H1 (cell line): Measurements from ENCODE around the gene SLC5A9. TPM values are rescaled to one million over a fixed set of nuclear protein-coding genes. Genes with fewer than 3 reads are reported as not detected.

Experiments
- CTCF ChIA-PET: fragments of 300-600 bp; sonication (Branson Sonifier 250); formaldehyde crosslinking; loops from one replicate; lab custom pipeline; 2021; ENCODE audit not compliant: partially characterized antibody; lab: Charles Lee
- POLR2A ChIA-PET: fragments of 300-600 bp; sonication (Branson Sonifier 250); formaldehyde crosslinking; loops from one replicate; lab custom pipeline; 2021; ENCODE audit warnings: inconsistent platforms; ENCODE audit not compliant: partially characterized antibody; lab: Charles Lee
- DNase-seq, 2 experiments: peaks; one replicate each; pipeline versions ENCODE4 v3.0.0 to v3.0.0-alpha.2; 2010 to 2022; ENCODE audit warnings: low spot score in 2 of 2, low read depth in 1 of 2, mixed read lengths in 1 of 2
- FAIRE-seq: peaks from 2 replicates; lab custom pipeline; 2011; peaks lifted over from hg19 to GRCh38; lab: Jason Lieb, UNC
- H2AFZ ChIP-seq: 2 replicates; pipeline ENCODE4 v1.8.1; 2012; ENCODE audit warnings: low read length, inconsistent platforms
- H2AK5ac ChIP-seq: 2 replicates; pipeline ENCODE4 v1.6.1; 2013; ENCODE audit warnings: low read depth, low read length
- H2BK120ac ChIP-seq: replicated peaks from 2 replicates; pipeline ENCODE3; 2013; ENCODE audit warnings: low read depth, low read length, inconsistent platforms
- H2BK12ac ChIP-seq: 2 replicates; pipeline ENCODE4 v1.6.1; 2013; ENCODE audit warnings: low read depth, low read length
- H2BK15ac ChIP-seq: 2 replicates; pipeline ENCODE4 v1.6.1; 2013; ENCODE audit warnings: low read length
- H2BK20ac ChIP-seq: 2 replicates; pipeline ENCODE4 v1.6.1; 2013; ENCODE audit warnings: low read length
- H2BK5ac ChIP-seq: 2 replicates; pipeline ENCODE4 v1.6.1; 2013; ENCODE audit warnings: low read depth, low read length
- H3K14ac ChIP-seq: 2 replicates; pipeline ENCODE4 v1.6.1; 2013; ENCODE audit warnings: inconsistent platforms; ENCODE audit not compliant: insufficient read length
- H3K18ac ChIP-seq: 2 replicates; pipeline ENCODE4 v1.6.1; 2013; ENCODE audit warnings: low read length; ENCODE audit errors: extremely low read depth
- H3K23ac ChIP-seq: 2 replicates; pipeline ENCODE4 v1.6.1; 2013; ENCODE audit warnings: inconsistent platforms; ENCODE audit not compliant: insufficient read length
- H3K23me2 ChIP-seq: 2 replicates; pipeline ENCODE4 v1.6.1; 2013; ENCODE audit warnings: low read depth, low read length
- H3K27ac ChIP-seq: 2 replicates; pipeline ENCODE4 v1.6.1; 2011; ENCODE audit warnings: low read depth, low read length, inconsistent platforms
- H3K27me3 ChIP-seq, 4 experiments: replicated peaks in 1 of 4; 1 replicate in 1 of 4; 2 replicates in 3 of 4; pipeline versions ENCODE4 v1.6.1 to v1.8.1; 2011 to 2013; ENCODE audit warnings: low read length in 3 of 4, mild to moderate bottlenecking in 3 of 4, inconsistent platforms in 2 of 4, mixed read lengths in 2 of 4, moderate library complexity in 1 of 4; ENCODE audit not compliant: control insufficient read depth in 3 of 4, insufficient read depth in 3 of 4; ENCODE audit errors: extremely low read depth in 1 of 4
- H3K36me3 ChIP-seq, 4 experiments: 2 replicates each; pipeline versions ENCODE4 v1.6.1 to v1.8.1; 2011 to 2013; ENCODE audit warnings: mild to moderate bottlenecking in 4 of 4, low read length in 3 of 4, moderate library complexity in 2 of 4, control low read depth in 1 of 4, inconsistent platforms in 1 of 4; ENCODE audit not compliant: insufficient read depth in 4 of 4, control insufficient read depth in 2 of 4
- H3K4ac ChIP-seq: replicated peaks from 2 replicates; pipeline ENCODE3; 2013; ENCODE audit warnings: low read length, low read depth, mixed read lengths, inconsistent platforms; ENCODE audit not compliant: insufficient read length
- H3K4me1 ChIP-seq, 4 experiments: replicated peaks in 1 of 4; 1 replicate in 1 of 4; 2 replicates in 3 of 4; pipeline versions ENCODE4 v1.6.1 to v1.8.1; 2011 to 2013; ENCODE audit warnings: low read length in 3 of 4, inconsistent platforms in 2 of 4, mixed read lengths in 1 of 4; ENCODE audit not compliant: insufficient read depth in 4 of 4, control insufficient read depth in 3 of 4
- H3K4me2 ChIP-seq, 2 experiments: 2 replicates each; pipeline versions ENCODE4 v1.6.1 to v1.8.1; 2011 to 2013; ENCODE audit warnings: low read depth in 2 of 2, low read length in 2 of 2, control low read depth in 1 of 2, inconsistent platforms in 1 of 2, mild to moderate bottlenecking in 1 of 2; ENCODE audit not compliant: insufficient read depth in 1 of 2
- H3K4me3 ChIP-seq, 4 experiments: fragments of 200-600, 300-600 bp in 1 of 4; sonication (generic), shearing (Covaris generic), sonication (Bioruptor Twin) in 1 of 4; 2 replicates each; pipeline versions ENCODE4 v1.5.1 to v1.8.1; 2011 to 2016; ENCODE audit warnings: low read length in 4 of 4, low read depth in 3 of 4, control low read depth in 2 of 4, inconsistent platforms in 2 of 4, mild to moderate bottlenecking in 2 of 4, mixed read lengths in 1 of 4, moderate library complexity in 1 of 4; ENCODE audit not compliant: insufficient read depth in 2 of 4; ENCODE audit errors: extremely low read depth in 1 of 4
- H3K56ac ChIP-seq: replicated peaks from 2 replicates; pipeline ENCODE3; 2013; ENCODE audit warnings: low read depth, mild to moderate bottlenecking, mixed read lengths, low read length, inconsistent platforms; ENCODE audit not compliant: insufficient read length
- H3K79me1 ChIP-seq: 2 replicates; pipeline ENCODE4 v1.6.1; 2013; ENCODE audit warnings: low read depth, low read length, control low read depth
- H3K79me2 ChIP-seq, 2 experiments: 2 replicates each; pipeline versions ENCODE4 v1.6.1 to v1.8.1; 2012 to 2013; ENCODE audit warnings: low read length in 2 of 2, mild to moderate bottlenecking in 2 of 2, inconsistent platforms in 1 of 2; ENCODE audit not compliant: insufficient read depth in 2 of 2, control insufficient read depth in 1 of 2
- H3K9ac ChIP-seq, 4 experiments: replicated peaks in 1 of 4; 1 replicate in 1 of 4; 2 replicates in 3 of 4; pipeline versions ENCODE4 v1.6.1 to v1.8.1; 2011 to 2013; ENCODE audit warnings: low read depth in 3 of 4, low read length in 3 of 4, control low read depth in 2 of 4, mild to moderate bottlenecking in 2 of 4, moderate library complexity in 2 of 4, inconsistent platforms in 1 of 4; ENCODE audit errors: extremely low read depth in 1 of 4
- H3K9me3 ChIP-seq, 2 experiments: 2 replicates each; pipeline versions ENCODE4 v1.6.1 to v1.8.1; 2012 to 2013; ENCODE audit warnings: mild to moderate bottlenecking in 2 of 2, moderate library complexity in 2 of 2, control low read depth in 1 of 2, inconsistent platforms in 1 of 2, low read depth in 1 of 2, low read length in 1 of 2, mixed read lengths in 1 of 2; ENCODE audit not compliant: insufficient read depth in 2 of 2
- H4K20me1 ChIP-seq, 2 experiments: replicated peaks in 1 of 2; 2 replicates each; pipeline versions ENCODE3 to v1.8.1; 2011 to 2013; ENCODE audit warnings: inconsistent platforms in 2 of 2, low read length in 2 of 2, mild to moderate bottlenecking in 1 of 2; ENCODE audit not compliant: insufficient read depth in 2 of 2, control insufficient read depth in 1 of 2
- H4K5ac ChIP-seq: 2 replicates; pipeline ENCODE4 v1.6.1; 2013; ENCODE audit warnings: low read length, low read depth, mixed read lengths, inconsistent platforms; ENCODE audit not compliant: insufficient read length
- H4K8ac ChIP-seq: 2 replicates; pipeline ENCODE4 v1.8.0; 2013; ENCODE audit warnings: mild to moderate bottlenecking, moderate library complexity, low read length, inconsistent platforms; ENCODE audit not compliant: insufficient read depth; ENCODE audit errors: extremely low read depth
- H4K91ac ChIP-seq: replicated peaks from 2 replicates; pipeline ENCODE3; 2013; ENCODE audit warnings: low read length, mixed read lengths, inconsistent platforms; ENCODE audit not compliant: insufficient read length
- GTF2F1 ChIP-seq: IDR thresholded peaks from 2 replicates; pipeline ENCODE4 v1.6.1; 2012; ENCODE audit warnings: low read depth, low read length, improper control_type of control experiment, borderline replicate concordance
- TEAD4 ChIP-seq: IDR thresholded peaks from 2 replicates; pipeline ENCODE4 v1.6.1; 2012; ENCODE audit warnings: low read depth, low read length, inconsistent platforms, mixed read lengths
- WGBS, 2 experiments: shearing (Covaris generic) in 1 of 2; methylation state at CpG; one replicate each; pipeline versions ENCODE4 v1.1.6 to v1.1.7; 2013 to 2015; ENCODE audit warnings: low lambda C conversion rate in 2 of 2, mixed read lengths in 2 of 2, inconsistent platforms in 1 of 2, low coverage in 1 of 2, missing lambda C conversion rate in 1 of 2; ENCODE audit not compliant: insufficient replicate concordance in 2 of 2, insufficient coverage in 1 of 2, insufficient read length in 1 of 2; ENCODE audit errors: extremely low coverage in 1 of 2, missing lambda C conversion rate in 1 of 2; 5-methylcytosine and 5-hydroxymethylcytosine counted together
- polyA plus RNA-seq, 7 experiments: library from polyadenylated mRNA; depleted of rRNA in 3 of 7; stranded (reverse) in 5 of 7; unstranded in 2 of 7; fragments of >200 nt in 5 of 7; fragments of 200-250 nt in 2 of 7; gene quantifications; 1 replicate in 5 of 7; 2 replicates in 1 of 7; 4 replicates in 1 of 7; pipeline versions ENCODE4 v1.2.1 to v1.2.3, GENCODE V29; 2011 to 2013; ENCODE audit warnings: missing spikeins in 2 of 7, mixed read lengths in 2 of 7
- total RNA-seq: library from RNA; stranded (reverse); fragmentation: NEBNext Ultra II Directional; extraction: Animal tissue kit (Norgen Biotek cat#: 25700); gene quantifications from 2 replicates; pipeline ENCODE4 v1.2.1, GENCODE V29; 2021

SLC5A9 gene
- total and polyA plus RNA-seq, 2 of the 8 experiments (the other 6 are each of a cell fraction or from before 2014, with no cell fraction given), result 0.03 TPM; not detected in 1

DNA sequence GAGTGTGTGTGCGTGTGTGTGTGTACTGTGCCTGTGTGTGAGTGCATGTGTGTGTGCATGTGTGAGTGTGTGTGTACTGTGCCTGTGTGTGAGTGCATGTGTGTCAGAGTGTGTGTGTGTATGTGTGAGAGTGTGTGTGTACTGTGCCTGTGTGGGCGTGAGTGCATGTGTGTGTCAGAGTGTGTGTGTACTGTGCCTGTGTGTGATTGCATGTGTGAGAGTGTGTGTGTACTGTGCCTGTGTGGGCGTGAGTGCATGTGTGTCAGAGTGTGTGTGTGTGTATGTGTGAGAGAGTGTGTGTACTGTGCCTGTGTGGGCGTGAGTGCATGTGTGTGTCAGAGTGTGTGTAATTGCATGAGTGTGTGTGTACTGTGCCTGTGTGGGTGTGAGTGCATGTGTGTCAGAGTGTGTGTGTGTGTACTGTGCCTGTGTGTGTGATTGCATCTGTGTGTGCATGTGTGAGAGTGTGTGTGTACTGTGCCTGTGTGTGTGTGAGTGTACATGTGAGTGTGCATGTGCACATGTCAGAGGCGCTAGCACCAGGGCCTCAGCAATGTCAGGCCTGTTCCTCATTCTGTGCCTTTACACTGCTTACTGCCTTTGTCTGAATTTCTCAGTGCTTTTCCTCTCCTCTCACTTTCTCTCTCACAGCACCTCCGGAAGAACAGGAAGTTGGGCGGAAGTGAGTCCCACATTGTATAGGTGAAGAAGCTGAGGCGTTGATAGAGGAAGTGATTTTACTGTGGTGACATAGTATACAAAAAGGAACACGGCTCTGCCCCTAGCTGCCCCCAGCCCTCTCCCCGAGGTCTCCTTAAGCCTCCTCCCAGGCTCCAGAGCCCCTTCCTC lies 4.9 kb downstream of the SLC5A9 start:
- Histone ChIP-seq H3K36me3 (no peaks in the 10 kb centered on the region; a peak in 1 of 8 replicates), H3K23me2 (peaks cover 6% of the 10 kb centered on the region; the same call in 1 of the 2 replicates), H4K91ac (peak overlapping the region; percentile 95), H3K4me1 (no peaks in the 10 kb centered on the region), H3K27me3 (peaks cover 0 to 1% (median 0%) of the 10 kb centered on the region in 4 experiments; a peak in 1 of 7 replicates), H3K14ac (no peak overlapping the region), H3K4ac (peak overlapping the region; percentile 75), H3K18ac (peak overlapping the region; percentile 24; the same call in 1 of the 2 replicates), H3K79me2 (no peaks in the 10 kb centered on the region), H2BK20ac (peak overlapping the region; percentile 80), H3K56ac (peak overlapping the region; percentile 47), H3K23ac (no peak overlapping the region), H3K9ac (peak overlapping the region in 1 of 4 experiments; percentile 41; a peak in 1 of 7 replicates), H2AK5ac (peak overlapping the region; percentile 99), H4K20me1 (peaks cover 0 to 4% of the 10 kb centered on the region in 2 experiments), H3K9me3 (no peaks in the 10 kb centered on the region), H2BK15ac (peak overlapping the region; percentile 96), H2BK120ac (no peak overlapping the region), H2BK5ac (peak overlapping the region; percentile 94), H4K5ac (no peak overlapping the region), H3K4me3 (no peak overlapping the region), H2AFZ (no peak overlapping the region), H4K8ac (no peak overlapping the region), H3K4me2 (no peak overlapping the region), H2BK12ac (peak overlapping the region; percentile 99), H3K27ac (no peak overlapping the region), H3K79me1 (no peaks in the 10 kb centered on the region)
- FAIRE-seq (no peak), DNase-seq (no peak)
- CTCF ChIA-PET, result interaction anchor here (0.7 to 2.0 kb wide), 11 partner anchors 8 to 442 kb away, joined by 3 to 10 read pairs (median 4); no protein-coding TSS in a partner anchor
- WGBS, 2 experiments, result 85% methylated on average over 10 of the region's 10 CpGs; no CpG with 5 or more reads in 1 of the 2 experiments
- POLR2A ChIA-PET, result no interaction called here
- no peak for TF ChIP-seq GTF2F1
- no peak for TF ChIP-seq TEAD4
